SK-N-SH (cell line): ENCODE measurements around the gene OBSCN.

Experiments
- CTCF ChIP-seq: fragments of 200-600 bp; sonication (generic); IDR thresholded peaks from 2 replicates; pipeline ENCODE4 v1.6.1; 2017; ENCODE audit warnings: antibody characterized with exemption, mild to moderate bottlenecking, moderate library complexity
- EZH2phosphoT487 ChIP-seq: fragments of 200-600 bp; sonication (generic); IDR thresholded peaks from 2 replicates; pipeline ENCODE4 v1.6.1; 2017; ENCODE audit warnings: low read depth, mixed run types, mild to moderate bottlenecking, antibody characterized with exemption, moderate library complexity, borderline replicate concordance
- FOXM1 ChIP-seq: IDR thresholded peaks from 2 replicates; pipeline ENCODE4 v1.4.0; 2012; ENCODE audit warnings: low read depth, mild to moderate bottlenecking
- MXI1 ChIP-seq: IDR thresholded peaks from 2 replicates; pipeline ENCODE4 v1.6.1; 2012; ENCODE audit warnings: mild to moderate bottlenecking, low read depth, low read length, improper control_type of control experiment
- RCOR1 ChIP-seq: fragments of 150-350 bp; IDR thresholded peaks from 2 replicates; pipeline ENCODE4 v1.6.1; 2017; ENCODE audit warnings: antibody characterized with exemption, low read length
- REST ChIP-seq: IDR thresholded peaks from 2 replicates; pipeline ENCODE4 v1.6.1; 2012; ENCODE audit warnings: mild to moderate bottlenecking, low read depth, low read length, moderate library complexity
- RFX5 ChIP-seq: IDR thresholded peaks from 2 replicates; pipeline ENCODE4 v1.6.1; 2012; ENCODE audit warnings: mild to moderate bottlenecking, improper control_type of control experiment, low read length
- USF2 ChIP-seq: fragments of 150-350 bp; IDR thresholded peaks from 2 replicates; pipeline ENCODE4 v1.6.1; 2017; ENCODE audit warnings: antibody characterized with exemption, low read length, low read depth, borderline replicate concordance
- YY1 ChIP-seq: IDR thresholded peaks from 2 replicates; pipeline ENCODE4 v1.4.0; 2012; ENCODE audit warnings: low read depth, mild to moderate bottlenecking

- TF ChIP-seq CTCF (no peak), RCOR1 (no peak), MXI1 (no peak), REST (no peak), RFX5 (no peak), FOXM1 (no peak), USF2 (no peak), EZH2phosphoT487 (no peak), YY1 (no peak)
These were observed 13.4 kb upstream of the OBSCN start for GRCh38 chr1:228194436-228194835.
